ENCODE results near the gene PRKAG2. TPM values are rescaled to one million over a fixed set of nuclear protein-coding genes. Genes with fewer than 3 reads are reported as not detected.

PRKAG2 gene
- polyA plus RNA-seq, 3 donors = 29.2 to 59.8 (median 30.9) TPM

DNA sequence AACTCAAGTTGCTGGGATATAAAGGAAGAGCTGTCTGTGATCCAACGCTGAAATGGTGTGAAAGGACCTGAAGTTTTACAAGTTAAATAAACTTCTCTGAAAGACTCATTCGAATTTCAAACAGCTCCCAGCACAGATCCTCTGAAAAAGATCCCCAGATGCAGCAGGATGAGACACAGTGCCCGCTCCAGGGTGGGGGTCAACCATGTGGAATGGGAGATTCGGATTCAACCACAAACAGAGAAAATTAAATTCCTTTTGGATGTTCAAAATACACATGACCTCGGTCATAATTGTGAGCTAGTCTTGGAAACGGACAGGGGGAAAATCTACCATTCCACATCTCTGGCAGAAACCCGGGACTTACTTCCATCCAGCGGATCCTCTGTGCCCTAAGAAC, 119.6 kb downstream of the PRKAG2 start:
- H3K27ac ChIP-seq (ENCODE audit: low read depth in 1 of 2, low read length in 2 of 2) = peak overlapping the region in 1 of 2 donors; percentile 75
- Mint-ChIP-seq H3K4me3 (no peak overlapping the region), H3K36me3 (peaks cover 54 to 61% of the 10 kb centered on the region in 2 donors), H3K27me3 (ENCODE audit: low read depth in 3 of 3) (peaks cover 0 to 5% (median 0%) of the 10 kb centered on the region in 3 donors), H3K27ac (peak overlapping the region; percentile 31 to 98 (median 73)), H3K4me1 (peaks cover 53% of the 10 kb centered on the region), H3K9me3 (peaks cover 0 to 5% (median 1%) of the 10 kb centered on the region in 7 donors)
- H3K36me3 ChIP-seq (replicated peaks in 1 of 2; ENCODE audit: control insufficient read depth in 1 of 2, insufficient read depth in 2 of 2, low read length in 2 of 2) = peaks cover 0 to 18% of the 10 kb centered on the region in 2 donors
- intact Hi-C loops (cut with micrococcal nuclease) = loop anchor here in 1 of 2 donors (5.0 to 10.0 kb wide), 3 partner anchors 125 to 242 kb away; partner anchors contain the start of gene RHEB
- no peak overlapping the region for H3K4me2 ChIP-seq (replicated peaks; ENCODE audit: extremely low read depth, low read length, poor library complexity, severe bottlenecking)
- no peak overlapping the region for H3K9ac ChIP-seq (ENCODE audit: insufficient read depth, low read length, poor library complexity, severe bottlenecking)
- H3K79me2 ChIP-seq (ENCODE audit: insufficient read depth, low read length) = peaks cover 12% of the 10 kb centered on the region
- DNase-seq = no peak
- H3K9me3 ChIP-seq (replicated peaks in 1 of 2; ENCODE audit: control insufficient read depth in 1 of 2, insufficient read depth in 1 of 2, low read length in 2 of 2) = no peaks in the 10 kb centered on the region
- no peak overlapping the region for H2AFZ ChIP-seq (ENCODE audit: insufficient read depth, low read depth, low read length, poor library complexity, severe bottlenecking)
- peaks cover 26 to 31% of the 10 kb centered on the region in 2 donors for H3K4me1 ChIP-seq (ENCODE audit: control insufficient read depth in 1 of 2, insufficient read depth in 2 of 2, low read length in 2 of 2)
- peaks cover 92% of the 10 kb centered on the region for H4K20me1 ChIP-seq (ENCODE audit: insufficient read depth, low read length)
- TF ChIP-seq, protein P1, sequence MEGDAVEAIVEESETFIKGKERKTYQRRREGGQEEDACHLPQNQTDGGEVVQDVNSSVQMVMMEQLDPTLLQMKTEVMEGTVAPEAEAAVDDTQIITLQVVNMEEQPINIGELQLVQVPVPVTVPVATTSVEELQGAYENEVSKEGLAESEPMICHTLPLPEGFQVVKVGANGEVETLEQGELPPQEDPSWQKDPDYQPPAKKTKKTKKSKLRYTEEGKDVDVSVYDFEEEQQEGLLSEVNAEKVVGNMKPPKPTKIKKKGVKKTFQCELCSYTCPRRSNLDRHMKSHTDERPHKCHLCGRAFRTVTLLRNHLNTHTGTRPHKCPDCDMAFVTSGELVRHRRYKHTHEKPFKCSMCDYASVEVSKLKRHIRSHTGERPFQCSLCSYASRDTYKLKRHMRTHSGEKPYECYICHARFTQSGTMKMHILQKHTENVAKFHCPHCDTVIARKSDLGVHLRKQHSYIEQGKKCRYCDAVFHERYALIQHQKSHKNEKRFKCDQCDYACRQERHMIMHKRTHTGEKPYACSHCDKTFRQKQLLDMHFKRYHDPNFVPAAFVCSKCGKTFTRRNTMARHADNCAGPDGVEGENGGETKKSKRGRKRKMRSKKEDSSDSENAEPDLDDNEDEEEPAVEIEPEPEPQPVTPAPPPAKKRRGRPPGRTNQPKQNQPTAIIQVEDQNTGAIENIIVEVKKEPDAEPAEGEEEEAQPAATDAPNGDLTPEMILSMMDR (IDR thresholded peaks at IDR 0.05) = no peak
- H3K4me3 ChIP-seq (replicated peaks in 1 of 3; ENCODE audit: low read depth in 2 of 3, low read length in 3 of 3) = no peak overlapping the region
- 94% methylated on average over 3 of the region's 8 CpGs for WGBS (ENCODE audit: insufficient coverage)
- no peaks in the 10 kb centered on the region for H3K27me3 ChIP-seq (ENCODE audit: control insufficient read depth in 2 of 2, insufficient read depth in 2 of 2, low read length in 2 of 2)

DNA sequence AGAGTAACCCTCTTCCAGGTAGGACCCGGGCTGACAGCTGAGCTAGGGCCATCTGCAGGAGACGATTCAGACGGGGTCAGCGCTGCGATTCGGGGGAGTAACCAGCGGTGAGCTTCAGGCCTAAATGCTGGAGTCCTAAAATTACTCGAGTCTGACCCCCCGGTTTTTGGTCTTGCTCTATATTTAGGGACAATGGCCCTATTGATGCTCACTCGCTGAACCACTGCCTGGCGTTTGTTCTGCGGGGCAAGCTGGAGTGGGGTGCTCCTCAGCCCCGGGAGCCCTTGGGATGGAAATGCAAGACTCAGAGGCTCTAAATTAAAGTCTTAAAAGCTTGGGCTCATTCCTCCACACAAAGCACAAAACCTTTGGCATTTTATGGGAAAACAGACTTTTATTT, 120.0 kb downstream of the PRKAG2 start:
- peaks cover 88% of the 10 kb centered on the region for H4K20me1 ChIP-seq (ENCODE audit: insufficient read depth, low read length)
- peaks cover 57 to 63% of the 10 kb centered on the region in 2 donors for H3K36me3 Mint-ChIP-seq
- peaks cover 0 to 5% (median 1%) of the 10 kb centered on the region in 7 donors for H3K9me3 Mint-ChIP-seq
- H3K27me3 Mint-ChIP-seq (ENCODE audit: low read depth in 3 of 3) = peaks cover 0 to 5% (median 0%) of the 10 kb centered on the region in 3 donors
- H3K79me2 ChIP-seq (ENCODE audit: insufficient read depth, low read length) = peaks cover 16% of the 10 kb centered on the region
- TF ChIP-seq, protein P1 (IDR thresholded peaks at IDR 0.05) = no peak
- no peaks in the 10 kb centered on the region for H3K27me3 ChIP-seq (ENCODE audit: control insufficient read depth in 2 of 2, insufficient read depth in 2 of 2, low read length in 2 of 2)
- intact Hi-C loops (cut with micrococcal nuclease) = loop anchor here in 1 of 2 donors (5.0 to 10.0 kb wide), 3 partner anchors 125 to 242 kb away; partner anchors contain the start of gene RHEB
- peak overlapping the region; percentile 70 to 75 for H3K27ac ChIP-seq (ENCODE audit: low read depth in 1 of 2, low read length in 2 of 2)
- H3K9me3 ChIP-seq (replicated peaks in 1 of 2; ENCODE audit: control insufficient read depth in 1 of 2, insufficient read depth in 1 of 2, low read length in 2 of 2) = no peaks in the 10 kb centered on the region
- no peak for DNase-seq
- WGBS (ENCODE audit: insufficient coverage) = 92% methylated on average over 11 of the region's 13 CpGs
- H3K27ac Mint-ChIP-seq = peak overlapping the region; percentile 86 to 98 (median 93)
- no peak overlapping the region for H3K4me2 ChIP-seq (replicated peaks; ENCODE audit: extremely low read depth, low read length, poor library complexity, severe bottlenecking)
- peaks cover 26 to 30% of the 10 kb centered on the region in 2 donors for H3K4me1 ChIP-seq (ENCODE audit: control insufficient read depth in 1 of 2, insufficient read depth in 2 of 2, low read length in 2 of 2)
- H3K4me1 Mint-ChIP-seq = peaks cover 49% of the 10 kb centered on the region
- no peak overlapping the region for H2AFZ ChIP-seq (ENCODE audit: insufficient read depth, low read depth, low read length, poor library complexity, severe bottlenecking)
- H3K9ac ChIP-seq (ENCODE audit: insufficient read depth, low read length, poor library complexity, severe bottlenecking) = no peak overlapping the region
- no peak overlapping the region for H3K4me3 ChIP-seq (replicated peaks in 1 of 3; ENCODE audit: low read depth in 2 of 3, low read length in 3 of 3)
- peaks cover under 1 to 23% of the 10 kb centered on the region in 2 donors for H3K36me3 ChIP-seq (replicated peaks in 1 of 2; ENCODE audit: control insufficient read depth in 1 of 2, insufficient read depth in 2 of 2, low read length in 2 of 2)
- no peak overlapping the region for H3K4me3 Mint-ChIP-seq
